GM21737 (cell line): ENCODE data around the gene MMP20.

Experiments used
- ATAC-seq: cut with Tn5 transposase; IDR thresholded peaks from one replicate; pipeline ENCODE4 v1.9.1; 2021; ENCODE audit warnings: mild to moderate bottlenecking, moderate library complexity; ENCODE audit not compliant: unreplicated experiment

Gene MMP20

GRCh38 chr11:102561636-102562035, 63.5 kb downstream of the MMP20 start:
- ATAC-seq = no peak

- peak; percentile 72 for ATAC-seq
Measured at GRCh38 chr11:102560555-102561011, 64.5 kb downstream of the MMP20 start.

GRCh38 chr11:102559839-102560238, 65.3 kb downstream of the MMP20 start:
- peak; percentile 46 for ATAC-seq

GRCh38 chr11:102555091-102555490, 70.0 kb downstream of the MMP20 start:
- no peak for ATAC-seq

GRCh38 chr11:102553835-102554282, 71.3 kb downstream of the MMP20 start:
- ATAC-seq = peak; percentile 60

- ATAC-seq = no peak
Measured at GRCh38 chr11:102552447-102553194, 72.5 kb downstream of the MMP20 start.

GRCh38 chr11:102552020-102552419, 73.1 kb downstream of the MMP20 start:
- ATAC-seq = no peak

- ATAC-seq = no peak
Measured at GRCh38 chr11:102551169-102551781, 73.9 kb downstream of the MMP20 start.

GRCh38 chr11:102546923-102547471, 78.1 kb downstream of the MMP20 start:
- peak; percentile 70 for ATAC-seq

- ATAC-seq = peak; percentile 54
Measured at GRCh38 chr11:102546427-102546826, 78.7 kb downstream of the MMP20 start.

GRCh38 chr11:102545701-102546100, 79.4 kb downstream of the MMP20 start:
- no peak for ATAC-seq

- ATAC-seq = no peak
Measured at GRCh38 chr11:102544594-102544993, 80.5 kb downstream of the MMP20 start.

- no peak for ATAC-seq
Measured at GRCh38 chr11:102539567-102539966, 85.6 kb downstream of the MMP20 start.

GRCh38 chr11:102538932-102539331, 86.2 kb downstream of the MMP20 start:
- no peak for ATAC-seq

GRCh38 chr11:102534261-102534872, 90.8 kb downstream of the MMP20 start:
- no peak for ATAC-seq

- ATAC-seq = peak; percentile 53
Measured at GRCh38 chr11:102530558-102530957, 94.6 kb downstream of the MMP20 start, which contains the start of gene MMP7. Gene MMP7 (minus strand): TSS chr11:102530747. CDS start chr11:102530700, 47 bp downstream.

GRCh38 chr11:102528618-102529017, 96.5 kb downstream of the MMP20 start:
- ATAC-seq = no peak

GRCh38 chr11:102527684-102528083, 97.4 kb downstream of the MMP20 start:
- no peak for ATAC-seq

GRCh38 chr11:102527041-102527440, 98.1 kb downstream of the MMP20 start:
- ATAC-seq = no peak
